SJSA1 (cell line): ENCODE results near the gene PKP3. TPM values are rescaled to one million over a fixed set of nuclear protein-coding genes. Genes with fewer than 3 reads are reported as not detected.
"Not testable (repeated sequence)": the region's sequence is repeated elsewhere in the genome, so short reads cannot be mapped to it uniquely, and the experiment has no call there.

ENCODE experiments used
- DNase-seq, 2 experiments: peaks; one replicate each; pipeline ENCODE4 v3.0.0-alpha.2; 2015 to 2020; ENCODE audit warnings: low spot score in 2 of 2, low read depth in 1 of 2
- H3K27ac ChIP-seq: fragments of 250-450 bp; sonication (Bioruptor Pico); 2 replicates; pipeline ENCODE4 v1.5.1; 2020; ENCODE audit warnings: mild to moderate bottlenecking, moderate library complexity
- H3K27me3 ChIP-seq: fragments of 250-450 bp; sonication (Bioruptor Pico); replicated peaks from 2 replicates; pipeline ENCODE4 v1.5.1; 2020; ENCODE audit warnings: mild to moderate bottlenecking, moderate library complexity
- H3K36me3 ChIP-seq: fragments of 250-450 bp; sonication (Bioruptor Pico); 2 replicates; pipeline ENCODE4 v1.5.1; 2020; ENCODE audit warnings: mild to moderate bottlenecking
- H3K4me1 ChIP-seq: fragments of 250-450 bp; sonication (Bioruptor Pico); replicated peaks from 2 replicates; pipeline ENCODE4 v1.6.1; 2021; ENCODE audit warnings: mild to moderate bottlenecking
- H3K4me3 ChIP-seq: fragments of 250-450 bp; sonication (Bioruptor Pico); 2 replicates; pipeline ENCODE4 v1.5.1; 2020; ENCODE audit warnings: mild to moderate bottlenecking
- H3K9me3 ChIP-seq: fragments of 250-450 bp; sonication (Bioruptor Pico); replicated peaks from 2 replicates; pipeline ENCODE4 v1.5.1; 2020; ENCODE audit warnings: mild to moderate bottlenecking
- total RNA-seq: library from RNA; depleted of rRNA; stranded (reverse); fragments of >200 nt; shearing (Covaris generic); gene quantifications from 2 replicates; pipeline ENCODE4 v1.2.3, GENCODE V29; 2014

PKP3 gene
- total RNA-seq, 1 experiment from 2014 or later = 1.9 TPM

DNA sequence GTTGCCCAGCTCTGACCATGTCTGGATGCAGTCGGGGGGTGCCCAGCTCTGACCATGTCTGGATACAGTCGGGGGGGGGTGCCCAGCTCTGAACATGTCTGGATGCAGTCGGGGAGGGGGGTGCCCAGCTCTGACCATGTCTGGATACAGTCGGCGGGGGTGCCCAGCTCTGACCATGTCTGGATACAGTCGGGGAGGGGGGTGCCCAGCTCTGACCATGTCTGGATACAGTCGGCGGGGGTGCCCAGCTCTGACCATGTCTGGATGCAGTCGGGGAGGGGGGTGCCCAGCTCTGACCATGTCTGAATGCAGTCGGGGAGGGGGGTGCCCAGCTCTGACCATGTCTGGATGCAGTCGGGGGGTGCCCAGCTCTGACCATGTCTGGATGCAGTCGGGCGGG lies 16.7 kb downstream of the PKP3 start:
- H3K4me1 ChIP-seq, H3K27me3 ChIP-seq, H3K36me3 ChIP-seq, H3K9me3 ChIP-seq, H3K4me3 ChIP-seq, DNase-seq, H3K27ac ChIP-seq: not testable (repeated sequence)

DNA sequence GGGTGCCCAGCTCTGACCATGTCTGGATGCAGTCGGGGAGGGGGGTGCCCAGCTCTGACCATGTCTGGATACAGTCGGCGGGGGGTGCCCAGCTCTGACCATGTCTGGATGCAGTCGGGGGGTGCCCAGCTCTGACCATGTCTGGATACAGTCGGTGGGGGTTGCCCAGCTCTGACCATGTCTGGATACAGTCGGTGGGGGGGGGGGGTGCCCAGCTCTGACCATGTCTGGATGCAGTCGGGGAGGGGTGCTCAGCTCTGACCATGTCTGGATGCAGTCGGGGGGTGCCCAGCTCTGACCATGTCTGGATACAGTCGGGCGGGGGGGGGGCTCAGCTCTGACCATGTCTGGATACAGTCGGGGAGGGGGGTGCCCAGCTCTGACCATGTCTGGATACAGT lies 17.5 kb downstream of the PKP3 start:
- not testable (repeated sequence) for H3K4me1 ChIP-seq, H3K27ac ChIP-seq, H3K9me3 ChIP-seq, H3K27me3 ChIP-seq, H3K4me3 ChIP-seq, DNase-seq, H3K36me3 ChIP-seq

DNA sequence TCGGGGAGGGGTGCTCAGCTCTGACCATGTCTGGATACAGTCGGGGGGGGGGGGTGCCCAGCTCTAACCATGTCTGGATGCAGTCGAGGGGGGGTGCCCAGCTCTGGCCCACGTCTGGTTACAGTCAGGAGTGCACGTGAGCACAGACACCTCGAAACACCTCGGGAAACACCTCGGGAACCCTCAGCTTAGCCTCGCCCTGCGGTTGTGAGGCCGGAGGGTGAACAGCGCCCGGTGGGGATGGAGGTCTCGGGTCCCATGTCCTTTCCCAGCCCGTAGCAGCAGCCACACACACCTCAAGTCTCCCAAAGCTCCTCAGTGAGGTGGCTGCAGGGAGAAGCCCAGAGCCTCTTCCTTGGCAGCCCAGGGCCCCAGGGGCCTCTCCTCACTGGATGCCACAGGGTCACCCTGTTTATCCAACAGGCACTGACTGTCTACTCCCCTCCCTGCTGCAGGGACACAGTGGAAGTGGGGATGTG lies 18.7 kb downstream of the PKP3 start:
- H3K36me3 ChIP-seq = no peaks in the 10 kb centered on the region
- no peaks in the 10 kb centered on the region for H3K9me3 ChIP-seq
- H3K4me1 ChIP-seq = no peaks in the 10 kb centered on the region
- no peak for DNase-seq
- peaks cover 20% of the 10 kb centered on the region for H3K27me3 ChIP-seq
- H3K27ac ChIP-seq = no peak overlapping the region
- H3K4me3 ChIP-seq = no peak overlapping the region

DNA sequence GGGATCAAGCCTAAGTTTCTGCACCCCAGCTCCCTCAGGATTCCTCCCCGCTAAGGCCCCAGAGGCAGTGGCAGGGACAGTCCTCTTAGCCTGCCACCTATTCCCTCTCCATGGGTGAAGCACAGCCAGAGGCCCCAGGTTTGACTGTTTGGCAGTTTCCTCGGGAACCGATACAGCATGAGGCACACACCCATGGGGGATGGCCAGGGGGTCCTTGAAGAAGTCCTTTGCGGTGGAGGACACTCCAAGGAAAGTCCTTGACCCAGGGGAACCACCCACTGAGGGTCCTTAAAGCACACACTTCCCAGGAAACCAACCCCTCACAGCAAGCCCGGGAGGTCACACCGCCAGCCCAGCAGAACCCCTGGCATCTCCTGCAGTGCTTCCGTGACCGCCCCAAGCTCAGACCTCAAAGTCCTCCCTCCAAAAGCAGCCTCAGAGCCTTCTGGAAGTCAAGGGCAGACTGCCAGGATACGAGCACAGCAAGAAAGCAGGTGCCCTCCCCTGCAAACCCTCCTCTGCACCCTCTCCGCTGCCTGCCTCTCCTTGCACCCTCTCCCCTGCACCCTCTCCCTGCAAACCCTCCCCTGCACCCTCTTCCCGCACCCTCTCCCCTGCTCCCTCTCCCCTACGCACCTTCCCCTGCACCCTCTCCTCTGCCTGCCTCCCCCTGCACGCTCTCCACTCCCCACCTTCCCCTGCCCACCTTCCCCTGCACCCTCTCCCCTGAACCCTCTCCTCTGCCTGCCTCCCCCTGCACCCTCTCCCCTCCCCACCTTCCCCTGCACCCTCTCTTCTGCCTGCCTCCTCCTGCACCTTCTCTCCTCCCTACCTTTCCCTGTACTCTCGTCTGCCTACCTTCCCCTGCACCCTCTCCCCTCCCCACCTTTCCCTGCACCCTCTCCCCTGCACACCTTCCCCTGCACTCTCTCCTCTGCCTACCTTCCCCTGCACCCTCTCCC lies 19.4 kb downstream of the PKP3 start:
- no peak for DNase-seq

DNA sequence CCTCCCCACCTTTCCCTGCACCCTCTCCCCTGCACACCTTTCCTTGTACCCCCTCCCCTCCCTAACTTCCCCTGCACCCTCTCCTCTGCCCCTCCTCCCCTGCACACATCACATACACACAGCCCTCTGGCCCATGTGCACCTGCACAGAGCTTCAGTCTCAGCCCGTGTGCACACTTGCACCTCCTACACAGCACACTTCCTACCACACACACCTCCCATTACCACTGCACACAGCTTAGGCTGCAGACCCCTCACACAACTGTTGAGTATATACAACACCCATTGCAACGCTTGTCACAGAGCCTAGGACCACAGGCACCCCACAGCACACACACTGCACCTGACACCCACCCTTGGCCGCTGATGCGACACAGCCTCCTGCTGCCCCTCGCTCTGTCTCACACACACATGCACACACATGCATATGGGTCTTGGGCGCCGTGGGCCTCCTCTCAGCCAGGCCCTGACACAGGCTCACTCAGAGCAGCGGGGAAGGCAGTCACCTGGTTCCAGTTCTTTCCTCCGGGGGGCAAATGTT lies 20.4 kb downstream of the PKP3 start:
- Histone ChIP-seq H3K27me3 (peaks cover 21% of the 10 kb centered on the region), H3K9me3 (no peaks in the 10 kb centered on the region), H3K4me1 (no peaks in the 10 kb centered on the region), H3K36me3 (no peaks in the 10 kb centered on the region), H3K27ac (no peak overlapping the region), H3K4me3 (no peak overlapping the region)
- no peak for DNase-seq

More for the DNA sequence above, 19.4 kb downstream of the PKP3 start:
- no peaks in the 10 kb centered on the region for H3K36me3 ChIP-seq
- no peak overlapping the region for H3K27ac ChIP-seq
- no peaks in the 10 kb centered on the region for H3K4me1 ChIP-seq
- H3K9me3 ChIP-seq = no peaks in the 10 kb centered on the region
- peaks cover 21% of the 10 kb centered on the region for H3K27me3 ChIP-seq
- no peak overlapping the region for H3K4me3 ChIP-seq

DNA sequence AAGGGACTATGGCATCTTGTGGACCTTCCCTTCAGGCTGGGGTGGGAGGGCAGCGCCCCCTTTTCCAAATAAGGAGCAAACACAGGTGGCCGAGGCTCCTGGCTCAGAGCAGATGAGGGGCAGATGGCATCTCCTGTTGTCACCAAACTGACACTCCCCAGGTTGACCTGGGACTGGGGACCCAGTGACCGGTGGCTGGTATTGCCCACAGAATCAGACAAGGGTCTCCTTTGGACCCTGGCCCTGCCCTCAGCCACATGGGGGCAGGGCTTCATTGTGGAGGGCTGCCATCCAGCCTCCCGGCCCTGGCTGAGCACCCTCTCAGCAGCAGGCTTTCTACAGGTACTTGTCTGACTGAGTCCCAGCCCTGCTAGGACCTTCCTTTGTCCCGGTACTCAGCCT lies 21.6 kb downstream of the PKP3 start:
- DNase-seq = no peak
- Histone ChIP-seq H3K4me3 (no peak overlapping the region), H3K9me3 (no peaks in the 10 kb centered on the region), H3K4me1 (no peaks in the 10 kb centered on the region), H3K27ac (no peak overlapping the region), H3K27me3 (peaks cover 21% of the 10 kb centered on the region), H3K36me3 (no peaks in the 10 kb centered on the region)

DNA sequence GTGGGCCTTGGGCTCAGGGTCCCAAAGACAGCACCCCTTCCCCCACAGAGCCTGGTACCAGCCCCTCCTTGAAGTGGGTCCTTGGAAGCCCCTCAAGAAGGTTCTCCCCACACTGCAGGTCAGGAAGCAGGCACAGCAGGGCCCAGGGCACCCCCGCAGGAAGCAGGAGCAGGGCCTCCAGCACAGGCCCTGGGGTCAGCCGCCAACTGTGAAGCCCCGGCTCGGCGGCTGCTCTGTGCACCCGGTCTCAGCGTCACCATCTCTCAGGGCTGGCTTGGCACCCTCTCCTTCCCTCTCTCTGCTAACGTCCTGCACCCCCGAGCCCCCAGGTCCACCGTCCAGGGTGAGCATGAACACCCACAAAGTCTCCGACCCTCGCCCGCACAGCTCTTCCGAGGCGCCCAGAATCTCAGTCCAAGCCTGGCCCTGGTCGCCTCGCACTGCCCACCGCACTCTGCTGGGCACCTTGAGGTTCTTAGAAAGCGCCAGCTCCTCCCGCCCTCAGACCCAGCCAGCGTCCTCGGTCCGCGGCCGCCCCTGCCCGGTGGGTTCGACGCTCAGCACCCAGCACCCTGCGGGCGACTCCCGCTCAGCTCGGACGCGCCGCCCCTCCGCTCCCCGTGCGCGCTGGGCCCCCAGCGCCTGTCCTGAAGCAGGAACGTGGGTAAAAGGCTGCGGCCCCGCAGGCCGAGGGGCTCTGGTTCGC lies 22.2 kb downstream of the PKP3 start:
- Histone ChIP-seq H3K27ac (no peak overlapping the region), H3K4me3 (no peak overlapping the region), H3K27me3 (peaks cover 21% of the 10 kb centered on the region), H3K36me3 (no peaks in the 10 kb centered on the region), H3K4me1 (no peaks in the 10 kb centered on the region), H3K9me3 (no peaks in the 10 kb centered on the region)
- DNase-seq = no peak

DNA sequence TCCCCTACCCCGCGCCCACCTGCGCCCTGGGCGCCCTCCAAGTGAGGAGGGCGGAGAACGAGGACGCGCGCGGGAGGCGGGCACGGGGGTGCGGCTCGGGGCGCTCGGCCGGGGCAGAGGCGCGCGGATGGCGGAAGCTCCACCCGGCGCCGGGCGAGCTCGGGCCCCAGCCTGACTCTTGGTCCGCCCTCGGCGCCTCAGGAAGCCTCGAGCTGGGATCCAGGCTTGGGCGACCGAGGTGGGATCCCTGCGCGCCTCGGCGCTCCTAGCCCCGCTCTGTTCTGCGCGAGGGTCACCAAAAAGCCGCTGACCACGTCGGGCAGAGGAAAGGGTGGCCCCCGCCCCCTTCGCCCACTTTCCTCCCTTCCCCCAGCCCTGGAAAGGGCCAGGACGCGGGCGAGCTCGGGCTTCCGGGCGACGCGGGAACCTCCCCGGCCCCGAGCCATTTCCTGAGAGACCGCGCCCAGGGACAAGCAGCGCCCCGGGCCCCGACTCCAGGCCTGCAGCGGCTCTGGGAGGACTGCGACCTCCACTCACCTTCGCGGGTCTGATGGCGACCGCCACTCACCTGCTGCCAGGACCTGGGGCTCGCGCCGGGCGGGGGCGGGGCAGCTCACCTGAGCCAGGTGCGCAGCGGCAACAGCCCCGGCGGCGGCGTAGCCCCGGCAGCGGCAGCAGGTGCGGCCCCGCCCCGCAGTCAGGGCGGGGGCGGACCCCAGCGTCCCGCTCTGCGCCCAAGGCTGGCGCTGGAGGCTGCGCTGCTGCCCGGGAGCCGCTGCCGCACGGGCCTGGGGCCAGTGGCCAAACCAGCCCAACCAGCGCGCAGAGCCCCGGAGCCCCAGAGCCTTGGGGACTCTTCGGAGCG lies 23.0 kb downstream of the PKP3 start:
- Histone ChIP-seq H3K27me3 (peaks cover 21% of the 10 kb centered on the region), H3K9me3 (no peaks in the 10 kb centered on the region), H3K36me3 (no peaks in the 10 kb centered on the region), H3K4me1 (no peaks in the 10 kb centered on the region), H3K4me3 (no peak overlapping the region), H3K27ac (no peak overlapping the region)
- no peak for DNase-seq

DNA sequence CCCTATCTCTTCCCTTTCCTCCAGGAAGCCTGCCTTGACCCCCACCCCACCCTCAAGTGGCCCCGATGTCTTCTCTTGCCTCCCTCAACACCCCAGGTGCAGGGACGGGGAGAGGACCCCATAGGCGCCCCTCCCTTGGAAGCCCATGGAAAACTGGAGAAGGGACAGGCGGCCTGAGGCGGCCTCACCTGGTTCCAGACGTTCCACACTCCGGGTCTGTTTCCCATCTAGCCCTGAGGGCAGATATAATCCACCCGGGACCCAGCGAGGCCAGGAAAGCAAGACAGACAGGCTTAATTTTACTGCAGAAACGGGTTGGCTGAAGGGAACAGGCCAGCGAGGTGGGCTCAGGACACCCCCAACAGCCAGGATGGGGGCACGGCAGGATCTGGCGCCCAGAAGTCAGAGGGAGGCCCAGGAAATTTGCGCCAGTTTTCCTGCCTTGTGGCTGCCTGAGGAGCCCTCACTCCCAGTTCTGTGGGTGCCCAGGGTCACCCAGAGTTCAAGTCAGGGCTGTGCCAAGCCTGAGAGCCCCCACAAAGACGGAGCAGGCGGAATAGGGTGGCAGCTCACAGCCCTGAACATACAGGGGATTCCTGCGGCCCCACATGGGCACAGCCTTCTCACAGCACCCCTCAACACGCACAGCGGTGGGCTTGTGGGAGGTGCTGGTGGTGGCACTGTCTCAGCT lies 23.8 kb downstream of the PKP3 start:
- H3K27me3 ChIP-seq = peaks cover 21% of the 10 kb centered on the region
- no peak overlapping the region for H3K27ac ChIP-seq
- H3K36me3 ChIP-seq = no peaks in the 10 kb centered on the region
- H3K9me3 ChIP-seq = no peaks in the 10 kb centered on the region
- no peak overlapping the region for H3K4me3 ChIP-seq
- H3K4me1 ChIP-seq = no peaks in the 10 kb centered on the region
- DNase-seq = no peak

DNA sequence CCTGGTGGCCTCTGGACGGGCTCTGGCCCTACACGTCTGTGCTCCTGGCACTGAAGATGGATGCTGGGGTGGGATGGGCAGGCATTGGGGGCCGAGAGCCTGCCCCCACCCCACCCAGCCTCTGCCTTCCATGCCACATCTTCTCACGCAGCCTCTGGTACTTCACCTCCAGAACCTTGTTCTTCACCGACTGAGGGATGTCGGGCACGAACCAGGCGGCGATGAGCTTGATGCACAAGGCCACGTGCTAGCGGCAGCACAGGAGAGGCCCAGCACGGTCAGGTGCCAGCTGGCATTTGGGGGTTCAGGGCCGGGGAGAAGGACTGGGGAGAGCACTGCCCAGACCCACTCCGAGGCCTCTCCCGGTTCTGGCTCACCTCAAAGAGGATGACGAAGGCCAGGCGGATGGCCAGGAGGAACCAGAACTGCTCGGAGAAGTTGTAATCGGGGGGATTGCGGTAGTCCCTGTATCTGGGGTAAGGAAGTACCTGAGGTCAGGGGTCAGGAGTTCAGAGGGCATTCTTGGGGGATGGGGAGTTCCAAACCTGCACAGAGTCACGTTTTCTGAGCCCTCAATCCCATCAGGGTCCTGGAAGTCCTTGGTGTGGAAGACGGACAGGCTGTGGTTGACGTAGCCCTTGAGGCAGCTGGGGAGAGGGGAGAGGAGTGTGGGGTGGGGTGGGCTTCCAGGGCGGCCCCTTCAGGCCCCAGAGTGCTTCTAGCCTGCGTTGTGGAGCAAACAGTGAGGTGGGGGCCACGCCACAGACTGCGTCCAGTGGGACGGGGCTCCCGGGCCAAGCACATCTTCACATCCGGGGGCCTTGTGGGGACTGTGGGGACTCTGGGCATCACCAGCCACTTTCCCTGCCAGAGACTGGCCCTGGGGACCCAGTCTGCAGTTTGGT lies 24.6 kb downstream of the PKP3 start:
- Histone ChIP-seq H3K4me3 (no peak overlapping the region), H3K27ac (no peak overlapping the region), H3K9me3 (no peaks in the 10 kb centered on the region), H3K36me3 (no peaks in the 10 kb centered on the region), H3K4me1 (no peaks in the 10 kb centered on the region), H3K27me3 (peaks cover 21% of the 10 kb centered on the region)
- DNase-seq = no peak

DNA sequence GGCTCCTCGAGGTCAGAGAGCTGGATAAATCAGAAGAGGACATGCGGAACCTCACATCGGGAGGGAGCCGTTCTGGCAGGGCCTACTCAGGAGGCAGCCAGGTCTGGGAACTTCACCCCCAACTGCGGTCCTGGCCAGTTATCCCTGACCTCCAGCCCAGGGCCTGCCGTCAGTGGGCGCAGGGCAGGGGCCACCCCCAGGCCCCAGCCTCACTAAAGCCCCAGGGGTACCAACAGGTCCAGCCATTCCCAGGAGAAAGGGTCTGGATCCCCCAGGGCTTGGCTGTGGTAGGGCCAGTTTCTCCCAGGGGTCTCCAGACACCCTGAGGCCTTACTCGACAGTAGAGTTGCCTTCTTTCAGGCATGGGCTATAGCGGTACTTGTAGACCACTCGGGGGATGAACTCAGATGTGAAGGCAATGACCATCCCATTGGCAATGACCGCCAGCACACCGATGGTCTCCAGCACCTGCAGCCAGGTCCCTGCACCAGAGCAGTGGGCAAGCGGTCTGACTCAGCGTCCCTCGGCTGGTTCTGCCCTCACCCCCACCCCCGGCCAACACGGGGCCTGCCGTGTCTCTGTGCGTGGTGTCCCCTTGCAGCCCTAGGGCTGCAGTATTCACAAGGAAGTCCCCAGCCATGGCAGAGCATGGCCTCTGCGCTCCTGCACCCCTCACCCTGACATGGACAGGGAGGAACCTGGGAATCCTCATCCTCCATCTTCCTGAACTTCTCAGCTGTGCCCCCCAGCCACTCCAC lies 25.4 kb downstream of the PKP3 start:
- no peaks in the 10 kb centered on the region for H3K4me1 ChIP-seq
- no peak overlapping the region for H3K27ac ChIP-seq
- H3K9me3 ChIP-seq = no peaks in the 10 kb centered on the region
- no peak overlapping the region for H3K4me3 ChIP-seq
- peaks cover 21% of the 10 kb centered on the region for H3K27me3 ChIP-seq
- H3K36me3 ChIP-seq = no peaks in the 10 kb centered on the region
- no peak for DNase-seq
